ENCODE data around the gene VPREB3.
A peak's percentile ranks its signal among the peaks of the same experiment; 100 is the strongest.

Gene VPREB3

GRCh38 chr22:23716811-23717801 lies 37.1 kb downstream of the VPREB3 start:
- no peak overlapping the region for H3K27ac ChIP-seq (ENCODE audit: low read length)
- peak overlapping the region; percentile 84 for H3K9ac ChIP-seq (ENCODE audit: low read length)
- no peaks in the 10 kb centered on the region for H3K4me1 ChIP-seq (ENCODE audit: control insufficient read depth, low read depth, low read length)
- peak overlapping the region; percentile 85 for H3K4me3 ChIP-seq (ENCODE audit: low read length)
- H3K36me3 ChIP-seq (ENCODE audit: control insufficient read depth, low read depth, low read length): peaks cover 18% of the 10 kb centered on the region
- H3K9me3 ChIP-seq (ENCODE audit: control insufficient read depth, low read depth, low read length): no peaks in the 10 kb centered on the region
- H3K27me3 ChIP-seq (ENCODE audit: control insufficient read depth, insufficient read depth, low read length): no peaks in the 10 kb centered on the region

- Histone ChIP-seq H3K27me3 (ENCODE audit: control insufficient read depth, insufficient read depth, low read length) (no peaks in the 10 kb centered on the region), H3K9ac (ENCODE audit: low read length) (no peak overlapping the region), H3K9me3 (ENCODE audit: control insufficient read depth, low read depth, low read length) (no peaks in the 10 kb centered on the region), H3K4me3 (ENCODE audit: low read length) (peak overlapping the region; percentile 85), H3K36me3 (ENCODE audit: control insufficient read depth, low read depth, low read length) (peaks cover 26% of the 10 kb centered on the region), H3K27ac (ENCODE audit: low read length) (no peak overlapping the region), H3K4me1 (ENCODE audit: control insufficient read depth, low read depth, low read length) (no peaks in the 10 kb centered on the region)
Observed at GRCh38 chr22:23715806-23716375, 38.3 kb downstream of the VPREB3 start.

DNA sequence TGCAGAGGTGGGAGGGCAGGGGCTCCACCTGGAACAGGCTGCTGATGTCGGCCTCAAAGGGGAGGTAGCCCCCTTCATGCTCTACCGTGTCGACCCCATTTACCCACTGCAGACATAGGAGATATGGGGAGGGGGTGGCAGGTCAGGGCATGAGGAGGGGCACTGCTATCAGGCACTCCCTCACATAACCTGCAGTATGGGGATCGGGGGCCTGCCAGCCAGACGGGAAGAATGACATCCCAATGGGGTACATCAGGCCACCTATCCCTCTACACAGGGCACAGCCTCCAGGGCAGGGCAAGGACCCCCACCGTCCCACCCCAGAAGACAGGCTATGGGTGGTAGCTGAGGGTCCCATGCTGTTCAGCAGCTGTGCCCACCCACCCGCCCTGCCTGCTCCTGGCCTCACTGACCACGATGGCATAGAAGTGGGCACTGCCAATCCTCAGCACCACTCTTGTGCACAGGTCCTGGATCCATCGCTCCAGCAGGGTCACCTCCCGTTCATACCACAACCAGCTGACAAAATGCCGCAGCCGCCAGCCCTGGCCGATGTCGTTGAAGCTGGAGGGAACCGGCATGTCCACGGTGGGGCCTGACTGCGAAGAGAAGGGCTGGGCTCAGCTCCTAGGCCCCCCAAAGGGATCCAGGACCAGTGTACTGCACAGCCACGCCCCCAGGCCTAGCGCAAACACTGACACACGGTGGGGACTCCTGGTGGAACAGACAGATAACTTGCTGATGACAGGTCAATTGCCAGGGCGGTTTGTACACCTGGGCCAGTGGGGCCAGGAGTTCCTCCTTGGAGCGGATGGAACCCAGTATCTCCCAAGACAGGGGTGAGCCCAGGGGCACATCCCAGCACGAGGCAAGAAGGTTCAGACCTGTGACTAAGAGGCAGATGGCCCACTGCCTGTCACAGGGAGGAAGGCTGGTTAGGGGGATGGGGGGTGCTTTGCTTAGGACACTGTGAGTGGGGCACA lies 39.3 kb downstream of the VPREB3 start:
- Histone ChIP-seq H3K4me1 (ENCODE audit: control insufficient read depth, low read depth, low read length) (no peaks in the 10 kb centered on the region), H3K36me3 (ENCODE audit: control insufficient read depth, low read depth, low read length) (peaks cover 30% of the 10 kb centered on the region), H3K27ac (ENCODE audit: low read length) (no peak overlapping the region), H3K9ac (ENCODE audit: low read length) (no peak overlapping the region), H3K27me3 (ENCODE audit: control insufficient read depth, insufficient read depth, low read length) (no peaks in the 10 kb centered on the region), H3K9me3 (ENCODE audit: control insufficient read depth, low read depth, low read length) (no peaks in the 10 kb centered on the region), H3K4me3 (ENCODE audit: low read length) (no peak overlapping the region)

DNA sequence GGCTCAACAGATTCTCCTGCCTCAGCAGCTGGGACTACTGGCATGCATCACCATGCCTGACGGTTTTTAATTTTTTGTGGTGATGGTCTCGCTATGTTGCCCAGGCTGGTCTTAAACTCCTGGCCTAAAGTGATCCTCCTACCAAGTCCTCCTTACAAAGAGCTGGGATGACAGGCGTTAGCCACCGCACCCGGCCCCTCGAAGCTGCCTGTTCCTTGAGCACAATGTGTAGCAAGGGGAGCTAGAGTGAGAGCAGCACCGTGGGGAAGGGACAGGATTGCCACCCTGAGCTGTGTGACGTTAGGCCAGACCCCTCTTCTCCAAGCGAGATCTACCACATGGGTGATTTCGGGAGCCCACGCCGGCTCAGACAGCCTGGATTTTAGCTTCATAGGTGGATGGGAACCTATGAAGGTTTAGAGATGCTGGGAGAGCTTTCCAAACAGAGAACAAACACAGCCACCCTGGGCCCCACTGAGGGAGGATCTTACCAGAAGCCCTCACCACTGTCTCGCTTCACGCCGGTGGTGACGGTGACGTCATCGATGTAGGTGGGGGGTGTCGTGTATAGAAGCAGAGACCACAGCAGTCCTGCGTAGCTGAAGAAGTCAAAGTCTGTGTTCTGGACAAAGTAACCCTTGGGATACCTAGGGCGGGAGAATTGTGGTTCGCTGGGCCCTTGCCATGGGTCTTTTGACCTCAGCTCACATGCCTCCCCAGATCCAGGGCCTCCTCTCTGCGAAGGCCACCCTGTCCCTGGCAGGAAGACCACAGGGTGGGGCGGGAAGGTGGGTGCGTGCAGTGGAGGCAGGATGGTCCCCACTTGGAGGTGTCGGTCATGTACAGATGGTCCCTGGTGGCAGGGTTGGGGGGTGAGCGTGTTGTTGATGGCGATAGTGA lies 40.3 kb downstream of the VPREB3 start:
- Histone ChIP-seq H3K27ac (ENCODE audit: low read length) (no peak overlapping the region), H3K27me3 (ENCODE audit: control insufficient read depth, insufficient read depth, low read length) (no peaks in the 10 kb centered on the region), H3K9me3 (ENCODE audit: control insufficient read depth, low read depth, low read length) (no peaks in the 10 kb centered on the region), H3K9ac (ENCODE audit: low read length) (no peak overlapping the region), H3K4me3 (ENCODE audit: low read length) (no peak overlapping the region), H3K4me1 (ENCODE audit: control insufficient read depth, low read depth, low read length) (no peaks in the 10 kb centered on the region), H3K36me3 (ENCODE audit: control insufficient read depth, low read depth, low read length) (peaks cover 39% of the 10 kb centered on the region)

DNA sequence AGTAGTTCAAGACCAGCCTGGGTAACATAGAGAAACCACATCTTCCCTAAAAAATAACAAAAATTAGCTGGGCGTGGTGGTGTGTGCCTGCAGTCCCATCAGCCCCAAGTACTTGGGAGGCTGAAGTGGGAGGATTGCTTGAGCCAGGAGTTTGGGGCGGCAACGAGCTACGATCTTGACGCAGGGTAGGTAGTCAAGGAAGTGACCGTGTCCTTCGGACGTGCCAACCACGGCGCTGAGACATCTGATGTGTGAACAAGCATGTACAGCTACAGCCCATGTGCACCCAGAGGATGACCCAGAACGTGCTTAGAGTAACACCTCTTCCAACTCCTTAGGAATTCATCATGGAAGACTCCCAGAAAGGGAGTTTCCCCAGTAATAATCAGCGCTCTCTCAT lies 42.0 kb downstream of the VPREB3 start:
- H3K27me3 ChIP-seq (ENCODE audit: control insufficient read depth, insufficient read depth, low read length): no peaks in the 10 kb centered on the region
- H3K27ac ChIP-seq (ENCODE audit: low read length): no peak overlapping the region
- no peak overlapping the region for H3K9ac ChIP-seq (ENCODE audit: low read length)
- no peak overlapping the region for H3K4me3 ChIP-seq (ENCODE audit: low read length)
- peaks cover 52% of the 10 kb centered on the region for H3K36me3 ChIP-seq (ENCODE audit: control insufficient read depth, low read depth, low read length)
- no peaks in the 10 kb centered on the region for H3K4me1 ChIP-seq (ENCODE audit: control insufficient read depth, low read depth, low read length)
- H3K9me3 ChIP-seq (ENCODE audit: control insufficient read depth, low read depth, low read length): no peaks in the 10 kb centered on the region

DNA sequence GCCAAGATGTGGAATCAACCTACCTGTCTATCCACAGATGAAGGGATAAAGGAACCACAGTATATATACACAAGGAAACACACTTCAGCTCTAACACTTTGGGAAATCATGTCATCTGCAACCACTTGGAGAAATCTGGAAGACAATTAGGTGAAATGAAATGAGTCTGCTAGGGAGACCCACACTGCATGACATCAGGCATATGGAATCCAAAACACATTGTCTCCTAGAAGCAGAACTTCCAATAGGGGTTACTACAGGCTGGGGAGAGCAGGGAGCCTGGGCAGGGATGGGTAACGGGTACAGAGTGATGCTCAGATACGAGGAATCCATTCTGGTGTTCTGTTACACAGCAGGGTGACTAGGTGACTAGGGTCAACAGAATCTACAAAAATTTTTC lies 45.1 kb downstream of the VPREB3 start:
- no peaks in the 10 kb centered on the region for H3K9me3 ChIP-seq (ENCODE audit: control insufficient read depth, low read depth, low read length)
- H3K36me3 ChIP-seq (ENCODE audit: control insufficient read depth, low read depth, low read length): peaks cover 76% of the 10 kb centered on the region
- H3K4me1 ChIP-seq (ENCODE audit: control insufficient read depth, low read depth, low read length): no peaks in the 10 kb centered on the region
- no peak overlapping the region for H3K9ac ChIP-seq (ENCODE audit: low read length)
- no peak overlapping the region for H3K27ac ChIP-seq (ENCODE audit: low read length)
- H3K27me3 ChIP-seq (ENCODE audit: control insufficient read depth, insufficient read depth, low read length): no peaks in the 10 kb centered on the region
- H3K4me3 ChIP-seq (ENCODE audit: low read length): no peak overlapping the region

DNA sequence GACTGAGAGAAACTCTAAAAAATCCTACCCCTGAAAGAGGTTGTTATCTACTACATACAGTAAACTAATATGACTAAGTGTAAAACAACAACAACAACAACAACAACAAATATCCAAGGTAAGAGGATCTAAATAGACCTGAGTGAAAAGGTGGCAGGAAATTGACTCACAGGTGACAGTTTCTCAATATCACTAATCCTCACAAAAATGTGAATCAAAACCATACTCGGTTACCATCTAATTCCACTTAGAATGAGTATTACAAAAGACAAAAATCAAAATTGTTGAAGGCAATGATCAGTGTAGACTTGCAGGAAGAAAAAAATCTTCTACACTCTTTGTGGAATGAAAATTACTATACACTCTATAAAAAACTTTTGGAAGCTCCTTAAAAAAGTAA lies 46.0 kb downstream of the VPREB3 start:
- Histone ChIP-seq H3K4me3 (ENCODE audit: low read length) (no peak overlapping the region), H3K27ac (ENCODE audit: low read length) (no peak overlapping the region), H3K27me3 (ENCODE audit: control insufficient read depth, insufficient read depth, low read length) (no peaks in the 10 kb centered on the region), H3K4me1 (ENCODE audit: control insufficient read depth, low read depth, low read length) (no peaks in the 10 kb centered on the region), H3K9ac (ENCODE audit: low read length) (no peak overlapping the region), H3K36me3 (ENCODE audit: control insufficient read depth, low read depth, low read length) (peaks cover 69% of the 10 kb centered on the region), H3K9me3 (ENCODE audit: control insufficient read depth, low read depth, low read length) (no peaks in the 10 kb centered on the region)

- no peaks in the 10 kb centered on the region for H3K4me1 ChIP-seq (ENCODE audit: control insufficient read depth, low read depth, low read length)
- H3K4me3 ChIP-seq (ENCODE audit: low read length): no peak overlapping the region
- H3K9me3 ChIP-seq (ENCODE audit: control insufficient read depth, low read depth, low read length): no peaks in the 10 kb centered on the region
- peaks cover 57% of the 10 kb centered on the region for H3K36me3 ChIP-seq (ENCODE audit: control insufficient read depth, low read depth, low read length)
- H3K9ac ChIP-seq (ENCODE audit: low read length): no peak overlapping the region
- H3K27ac ChIP-seq (ENCODE audit: low read length): no peak overlapping the region
- H3K27me3 ChIP-seq (ENCODE audit: control insufficient read depth, insufficient read depth, low read length): no peaks in the 10 kb centered on the region
Observed at GRCh38 chr22:23705358-23705757, 48.9 kb downstream of the VPREB3 start.

GRCh38 chr22:23704829-23705228 lies 49.4 kb downstream of the VPREB3 start:
- peaks cover 56% of the 10 kb centered on the region for H3K36me3 ChIP-seq (ENCODE audit: control insufficient read depth, low read depth, low read length)

GRCh38 chr22:23704062-23704461 lies 50.2 kb downstream of the VPREB3 start:
- H3K36me3 ChIP-seq (ENCODE audit: control insufficient read depth, low read depth, low read length): peaks cover 48% of the 10 kb centered on the region
- no peak overlapping the region for H3K27ac ChIP-seq (ENCODE audit: low read length)
- no peaks in the 10 kb centered on the region for H3K9me3 ChIP-seq (ENCODE audit: control insufficient read depth, low read depth, low read length)
- no peak overlapping the region for H3K9ac ChIP-seq (ENCODE audit: low read length)
- no peaks in the 10 kb centered on the region for H3K27me3 ChIP-seq (ENCODE audit: control insufficient read depth, insufficient read depth, low read length)
- no peak overlapping the region for H3K4me3 ChIP-seq (ENCODE audit: low read length)
- no peaks in the 10 kb centered on the region for H3K4me1 ChIP-seq (ENCODE audit: control insufficient read depth, low read depth, low read length)

More at GRCh38 chr22:23704829-23705228, 49.4 kb downstream of the VPREB3 start:
- Histone ChIP-seq H3K9ac (ENCODE audit: low read length) (no peak overlapping the region), H3K9me3 (ENCODE audit: control insufficient read depth, low read depth, low read length) (no peaks in the 10 kb centered on the region), H3K4me1 (ENCODE audit: control insufficient read depth, low read depth, low read length) (no peaks in the 10 kb centered on the region), H3K27me3 (ENCODE audit: control insufficient read depth, insufficient read depth, low read length) (no peaks in the 10 kb centered on the region), H3K4me3 (ENCODE audit: low read length) (no peak overlapping the region), H3K27ac (ENCODE audit: low read length) (no peak overlapping the region)
